GM23248 (cell line): ENCODE measurements around the gene PRDM12. TPM values are rescaled to one million over a fixed set of nuclear protein-coding genes. Genes with fewer than 3 reads are reported as not detected.

Experiments
- DNase-seq: peaks from one replicate; pipeline ENCODE4 v3.0.0-alpha.2; 2015
- H2AFZ ChIP-seq: fragments of 200-600 bp; sonication (generic); 2 replicates; pipeline ENCODE4 v1.6.1; 2016; ENCODE audit warnings: antibody characterized with exemption
- H3F3A ChIP-seq: fragments of 200-600 bp; sonication (generic); 2 replicates; pipeline ENCODE4 v1.6.1; 2016; ENCODE audit warnings: mild to moderate bottlenecking, antibody characterized with exemption, mixed run types; ENCODE audit not compliant: insufficient read depth
- H3K27ac ChIP-seq: fragments of 200-600 bp; sonication (generic); 2 replicates; pipeline ENCODE4 v1.5.1; 2016; ENCODE audit warnings: mild to moderate bottlenecking
- H3K27me3 ChIP-seq: fragments of 200-600 bp; sonication (generic); replicated peaks from 2 replicates; pipeline ENCODE4 v1.6.1; 2016; ENCODE audit warnings: mild to moderate bottlenecking; ENCODE audit not compliant: insufficient read depth
- H3K36me3 ChIP-seq: fragments of 200-600 bp; sonication (generic); 2 replicates; pipeline ENCODE4 v1.6.1; 2016; ENCODE audit warnings: low read depth, mild to moderate bottlenecking
- H3K4me1 ChIP-seq: fragments of 200-600 bp; sonication (generic); 2 replicates; pipeline ENCODE4 v1.6.1; 2016; ENCODE audit warnings: mild to moderate bottlenecking; ENCODE audit not compliant: insufficient read depth
- H3K4me2 ChIP-seq: fragments of 200-600 bp; sonication (generic); one replicate; pipeline ENCODE4 v1.6.1; 2016; ENCODE audit warnings: mild to moderate bottlenecking; ENCODE audit not compliant: unreplicated experiment
- H3K4me3 ChIP-seq: fragments of 200-600 bp; sonication (generic); 2 replicates; pipeline ENCODE4 v1.5.1; 2016; ENCODE audit warnings: mild to moderate bottlenecking
- H3K79me2 ChIP-seq: fragments of 200-600 bp; sonication (generic); 2 replicates; pipeline ENCODE4 v1.6.1; 2016; ENCODE audit warnings: mild to moderate bottlenecking; ENCODE audit not compliant: insufficient read depth
- H3K9ac ChIP-seq: fragments of 200-600 bp; sonication (generic); 2 replicates; pipeline ENCODE4 v1.6.1; 2016; ENCODE audit warnings: mild to moderate bottlenecking
- H3K9me2 ChIP-seq: fragments of 200-600 bp; sonication (generic); 2 replicates; pipeline ENCODE4 v1.6.1; 2016; ENCODE audit warnings: mixed run types, mild to moderate bottlenecking, moderate library complexity; ENCODE audit not compliant: insufficient read depth
- H3K9me3 ChIP-seq: fragments of 200-600 bp; sonication (generic); one replicate; pipeline ENCODE4 v1.6.1; 2017; ENCODE audit warnings: low read depth
- H4K20me1 ChIP-seq: fragments of 200-600 bp; sonication (generic); 2 replicates; pipeline ENCODE4 v1.6.0; 2016; ENCODE audit not compliant: insufficient read depth
- EZH2 ChIP-seq: fragments of 200-600 bp; sonication (generic); IDR thresholded peaks from 2 replicates; pipeline ENCODE4 v1.6.1; 2018; ENCODE audit warnings: antibody characterized with exemption, mild to moderate bottlenecking; ENCODE audit not compliant: insufficient read depth, poor library complexity, severe bottlenecking
- EZH2phosphoT487 ChIP-seq: fragments of 200-600 bp; sonication (generic); IDR thresholded peaks from 2 replicates; pipeline ENCODE4 v1.6.1; 2018; ENCODE audit warnings: antibody characterized with exemption, moderate library complexity, mild to moderate bottlenecking, low read depth; ENCODE audit not compliant: insufficient read depth
- WGBS, 2 experiments: methylation state at CpG; one replicate each; pipeline ENCODE4 v1.1.6; 2015 to 2017; ENCODE audit warnings: low lambda C conversion rate in 2 of 2, low coverage in 1 of 2; ENCODE audit errors: missing lambda C conversion rate in 2 of 2; 5-methylcytosine and 5-hydroxymethylcytosine counted together
- in situ Hi-C: fragments of 300-500 bp; cut with MboI; formaldehyde crosslinking; loops from 2 replicates; pipeline ENCODE4 v1.15.0; 2020
- polyA plus RNA-seq: library from polyadenylated mRNA; unstranded; fragments of >200 nt; fragmentation: Nextera tagmentation; extraction: Ambion mirVana; gene quantifications from 2 replicates; pipeline ENCODE4 v1.2.1, GENCODE V29; 2016
- total RNA-seq: library from RNA; depleted of rRNA; stranded (reverse); fragments of >200 nt; shearing (Covaris generic); gene quantifications from 2 replicates; pipeline ENCODE4 v1.2.3, GENCODE V29; 2014

PRDM12 gene
- total and polyA plus RNA-seq, 2 experiments from 2014 or later = not detected

DNA sequence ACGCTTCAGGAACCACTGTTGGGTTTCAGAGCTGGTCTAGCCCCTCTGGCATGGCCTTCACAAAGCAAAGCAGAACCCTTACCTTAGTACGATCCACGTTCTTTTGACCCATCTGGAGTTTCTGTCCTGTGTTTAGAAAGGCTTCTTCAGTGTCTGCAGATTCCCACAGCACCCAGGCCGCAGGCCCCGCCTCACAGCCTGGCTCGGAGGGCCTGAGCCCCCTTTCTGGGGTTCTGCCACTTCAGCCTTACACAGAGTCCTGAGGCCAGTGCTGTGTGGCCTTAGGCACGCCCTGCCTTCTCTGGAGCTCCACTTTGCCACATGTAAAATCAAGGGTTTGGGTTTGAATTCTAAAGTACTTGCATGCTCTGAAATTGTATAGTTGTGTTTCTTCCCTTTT is 31.6 kb upstream of the PRDM12 start:
- 82 to 85% methylated on average over 7 of the region's 7 CpGs for WGBS, 2 experiments
- Histone ChIP-seq H3K9me2 (no peaks in the 10 kb centered on the region), H3K9ac (no peak overlapping the region), H3K4me1 (no peaks in the 10 kb centered on the region), H3K4me3 (no peak overlapping the region), H3K4me2 (no peak overlapping the region), H3K9me3 (no peaks in the 10 kb centered on the region), H2AFZ (no peak overlapping the region), H3K27me3 (no peaks in the 10 kb centered on the region), H3K79me2 (no peaks in the 10 kb centered on the region), H4K20me1 (no peaks in the 10 kb centered on the region), H3K36me3 (peaks cover 8% of the 10 kb centered on the region), H3K27ac (no peak overlapping the region), H3F3A (no peaks in the 10 kb centered on the region)
- in situ Hi-C loops = no loop called here
- no peak for DNase-seq
- no peak for TF ChIP-seq EZH2phosphoT487

- Histone ChIP-seq H2AFZ (no peak overlapping the region), H3K27ac (no peak overlapping the region), H3K79me2 (no peaks in the 10 kb centered on the region), H3K27me3 (no peaks in the 10 kb centered on the region), H3K9me3 (no peaks in the 10 kb centered on the region), H3K4me3 (no peak overlapping the region), H4K20me1 (no peaks in the 10 kb centered on the region), H3K9me2 (no peaks in the 10 kb centered on the region), H3F3A (no peaks in the 10 kb centered on the region), H3K36me3 (peaks cover 8% of the 10 kb centered on the region), H3K4me2 (no peak overlapping the region), H3K4me1 (no peaks in the 10 kb centered on the region), H3K9ac (no peak overlapping the region)
- WGBS, 2 experiments = 96 to 98% methylated on average over 22 to 25 of the region's 25 CpGs
- no peak for TF ChIP-seq EZH2
- no peak for TF ChIP-seq EZH2phosphoT487
- in situ Hi-C loops = no loop called here
- no peak for DNase-seq
These were observed 30.8 kb upstream of the PRDM12 start for GRCh38 chr9:130633336-130634190.

GRCh38 chr9:130634191-130634768 is 30.1 kb upstream of the PRDM12 start:
- 86 to 91% methylated on average over 14 of the region's 14 CpGs for WGBS, 2 experiments
- in situ Hi-C loops = no loop called here
- Histone ChIP-seq H2AFZ (no peak overlapping the region), H3K36me3 (peaks cover 8% of the 10 kb centered on the region), H3K4me3 (no peak overlapping the region), H4K20me1 (no peaks in the 10 kb centered on the region), H3K27ac (no peak overlapping the region), H3K4me1 (no peaks in the 10 kb centered on the region), H3K79me2 (no peaks in the 10 kb centered on the region), H3K4me2 (no peak overlapping the region), H3K9ac (no peak overlapping the region), H3F3A (no peaks in the 10 kb centered on the region), H3K9me3 (no peaks in the 10 kb centered on the region), H3K27me3 (no peaks in the 10 kb centered on the region), H3K9me2 (no peaks in the 10 kb centered on the region)
- no peak for DNase-seq
- TF ChIP-seq EZH2 (no peak), EZH2phosphoT487 (no peak)

GRCh38 chr9:130634801-130635200 is 29.6 kb upstream of the PRDM12 start:
- no peaks in the 10 kb centered on the region for H3K4me1 ChIP-seq
- no peaks in the 10 kb centered on the region for H3F3A ChIP-seq
- no peaks in the 10 kb centered on the region for H3K79me2 ChIP-seq
- H3K9me2 ChIP-seq = no peaks in the 10 kb centered on the region
- no peaks in the 10 kb centered on the region for H3K9me3 ChIP-seq
- no peaks in the 10 kb centered on the region for H3K27me3 ChIP-seq
- WGBS, 2 experiments = 74 to 80% methylated on average over 8 of the region's 8 CpGs
- TF ChIP-seq EZH2 (no peak), EZH2phosphoT487 (no peak)
- no peaks in the 10 kb centered on the region for H4K20me1 ChIP-seq
- in situ Hi-C loops = no loop called here
- H3K36me3 ChIP-seq = peaks cover 8% of the 10 kb centered on the region
- H3K4me3 ChIP-seq = no peak overlapping the region
- no peak overlapping the region for H3K4me2 ChIP-seq
- DNase-seq = no peak
- no peak overlapping the region for H2AFZ ChIP-seq
- no peak overlapping the region for H3K27ac ChIP-seq
- no peak overlapping the region for H3K9ac ChIP-seq
